ENCODE measurements around the gene PIK3R3.
"Not testable (repeated sequence)": the region's sequence is repeated elsewhere in the genome, so short reads cannot be mapped to it uniquely, and the experiment has no call there.

PIK3R3 gene

DNA sequence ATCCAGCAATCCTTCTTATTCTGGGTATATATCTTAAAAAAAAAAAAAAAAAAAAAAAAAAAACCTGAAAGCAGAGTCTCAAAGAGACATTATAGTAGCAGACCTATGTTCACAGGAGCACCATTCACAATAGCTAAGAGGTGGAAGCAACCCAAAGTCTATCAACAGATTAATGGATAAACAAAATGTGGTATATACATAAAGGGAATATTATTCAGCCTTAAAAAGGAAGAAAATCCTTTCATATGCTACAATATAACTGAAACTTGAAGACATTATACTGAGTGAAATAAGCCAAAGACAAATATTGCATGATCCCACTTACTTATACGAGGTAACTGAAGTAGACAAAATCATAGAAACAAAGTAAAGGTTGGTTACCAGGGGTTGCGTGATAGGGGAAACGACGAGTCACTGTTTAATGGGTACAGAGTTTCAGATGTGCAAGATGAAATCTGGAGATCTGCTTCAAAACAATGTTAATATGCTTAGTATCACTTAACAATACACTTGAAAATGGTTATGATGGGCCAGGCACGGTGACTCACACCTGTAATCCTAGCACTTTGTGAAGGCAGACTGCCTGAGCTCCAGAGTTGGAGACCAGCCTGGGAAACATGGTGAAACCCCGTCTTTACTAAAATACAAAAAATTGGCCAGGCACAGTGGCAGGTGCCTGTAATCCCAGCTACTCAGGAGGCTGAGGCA, 29.5 kb downstream of the PIK3R3 start:
- DNase-seq (ENCODE audit: low read depth in 2 of 2): peak in 1 of 2 donors; percentile 1

GRCh38 chr1:46099215-46099614, 33.2 kb downstream of the PIK3R3 start:
- no peak for DNase-seq (ENCODE audit: low read depth in 2 of 2)

DNA sequence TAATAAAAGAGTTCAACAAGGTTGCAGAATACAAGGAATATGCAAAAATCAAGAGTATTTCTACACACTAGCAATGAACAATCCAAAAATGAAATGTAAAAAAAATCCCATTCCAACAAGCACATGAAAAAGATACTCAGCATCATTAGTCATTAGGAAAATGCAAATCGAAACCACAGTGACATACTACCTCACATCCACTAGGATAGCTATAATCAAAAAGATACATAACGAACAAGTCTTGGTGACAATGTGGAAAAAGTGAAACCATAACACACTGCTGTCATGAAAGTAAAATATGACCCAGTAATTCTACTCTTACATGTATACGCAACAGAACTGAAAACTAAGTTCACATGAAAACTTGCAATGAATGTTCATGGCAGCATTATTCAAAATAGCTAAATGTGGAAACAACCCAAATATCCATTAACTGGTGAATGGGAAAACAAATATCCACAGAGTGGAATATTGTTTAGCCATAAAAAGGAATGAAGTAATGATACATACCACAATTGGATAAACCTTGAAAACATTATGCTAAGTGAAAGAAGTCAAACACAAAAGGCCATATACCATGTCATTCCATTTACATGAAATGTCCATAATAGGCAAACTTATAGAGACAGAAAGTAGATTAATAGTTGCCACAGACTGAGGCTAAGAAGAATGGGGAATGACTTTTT, 34.3 kb downstream of the PIK3R3 start:
- no peak for DNase-seq (ENCODE audit: low read depth in 2 of 2)

- no peak for DNase-seq (ENCODE audit: low read depth in 2 of 2)
These were observed 35.3 kb downstream of the PIK3R3 start for GRCh38 chr1:46097149-46097472.

DNA sequence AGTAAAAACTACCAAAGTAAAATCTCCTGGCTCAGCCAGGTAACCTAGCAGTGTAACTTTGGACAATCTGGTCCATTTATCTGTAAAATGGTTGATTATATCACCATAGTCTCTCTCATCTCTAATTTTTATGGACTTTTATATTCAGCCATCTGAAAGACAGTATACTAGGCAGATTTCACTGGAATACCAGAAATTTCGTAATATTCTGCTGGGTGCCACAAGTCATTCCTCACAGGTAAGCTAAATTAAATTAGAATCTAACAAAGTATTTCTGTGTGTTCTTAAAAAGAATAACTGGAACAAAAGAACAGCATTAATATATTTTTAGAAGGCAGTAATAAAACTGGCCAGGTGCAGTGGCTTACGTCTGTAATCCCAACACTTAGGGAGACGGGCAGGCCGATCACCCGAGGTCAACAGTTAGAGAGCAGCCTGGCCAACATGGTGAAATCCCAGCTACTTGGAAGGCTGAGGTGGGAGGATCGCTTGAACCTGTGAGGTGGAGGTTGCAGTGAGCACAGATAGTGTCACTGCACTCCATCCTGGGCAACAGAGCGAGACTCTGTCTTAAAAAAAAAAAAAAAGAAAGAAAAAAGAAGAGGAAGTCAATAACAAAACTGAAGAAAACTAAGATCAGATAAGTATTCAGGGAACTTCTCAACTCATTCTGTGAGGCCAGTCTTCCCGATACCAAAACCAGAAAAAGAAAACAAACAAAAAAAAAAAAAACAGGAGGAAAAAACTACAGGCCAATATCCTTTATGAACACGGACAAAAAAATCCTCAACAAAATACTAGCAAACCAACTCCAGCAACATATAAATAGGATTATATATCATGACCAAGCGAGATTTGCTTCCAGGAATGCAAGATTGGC, 35.9 kb downstream of the PIK3R3 start:
- no peak for DNase-seq (ENCODE audit: low read depth in 2 of 2)

- DNase-seq (ENCODE audit: low read depth in 2 of 2): not testable (repeated sequence)
These were observed 37.3 kb downstream of the PIK3R3 start for GRCh38 chr1:46095110-46095509.

DNA sequence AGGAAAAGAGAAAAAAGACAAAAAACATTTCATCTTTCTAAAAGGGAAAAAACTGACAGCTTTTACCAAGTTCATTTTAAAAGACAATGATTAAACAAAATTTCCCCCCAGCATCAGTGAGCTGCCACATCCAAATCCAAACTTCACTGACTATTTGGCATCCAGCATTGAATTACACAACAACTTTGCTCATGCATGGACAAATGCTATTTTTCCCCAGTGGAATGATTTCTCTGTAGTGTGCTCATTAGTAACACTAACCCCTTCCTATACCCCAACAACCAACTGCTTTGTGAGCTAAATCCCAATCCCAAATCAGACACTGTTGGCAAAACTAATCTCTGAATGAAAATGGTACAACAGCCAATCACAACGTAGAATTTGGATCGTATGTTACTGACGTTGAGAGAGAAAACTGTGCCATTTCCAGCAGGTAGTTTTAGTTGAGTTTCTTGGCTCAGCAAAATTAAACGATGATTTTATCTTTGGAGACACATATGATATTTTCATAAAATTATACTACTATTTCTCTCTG, 37.9 kb downstream of the PIK3R3 start:
- no peak for DNase-seq (ENCODE audit: low read depth in 2 of 2)

DNA sequence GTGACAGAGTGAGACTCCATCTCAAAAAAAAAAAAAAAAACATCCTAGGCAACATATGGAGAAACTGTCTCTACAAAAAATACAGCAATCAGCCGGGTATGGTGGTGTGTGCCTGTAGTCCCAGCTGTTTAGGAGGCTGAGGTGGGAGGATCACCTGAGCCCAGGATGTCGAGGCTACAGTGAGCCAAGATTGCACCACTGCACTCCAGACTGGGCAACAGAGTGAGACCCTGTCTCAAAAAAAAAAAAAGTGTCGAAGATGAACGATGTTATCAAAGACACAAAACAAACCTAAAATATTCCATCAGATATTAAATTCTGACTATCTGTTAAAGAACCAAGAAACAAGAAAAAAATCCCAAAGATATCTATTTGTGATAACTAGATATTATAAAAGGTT, 38.6 kb downstream of the PIK3R3 start:
- DNase-seq (ENCODE audit: low read depth in 2 of 2): not testable (repeated sequence)

GRCh38 chr1:46087891-46088290, 44.5 kb downstream of the PIK3R3 start:
- DNase-seq (ENCODE audit: low read depth in 2 of 2): no peak

GRCh38 chr1:46086576-46086975, 45.9 kb downstream of the PIK3R3 start:
- DNase-seq (ENCODE audit: low read depth in 2 of 2): no peak

GRCh38 chr1:46084553-46085451, 47.6 kb downstream of the PIK3R3 start:
- DNase-seq (ENCODE audit: low read depth in 2 of 2): no peak

- DNase-seq (ENCODE audit: low read depth in 2 of 2): no peak
These were observed 48.9 kb downstream of the PIK3R3 start for GRCh38 chr1:46083579-46083978.

DNA sequence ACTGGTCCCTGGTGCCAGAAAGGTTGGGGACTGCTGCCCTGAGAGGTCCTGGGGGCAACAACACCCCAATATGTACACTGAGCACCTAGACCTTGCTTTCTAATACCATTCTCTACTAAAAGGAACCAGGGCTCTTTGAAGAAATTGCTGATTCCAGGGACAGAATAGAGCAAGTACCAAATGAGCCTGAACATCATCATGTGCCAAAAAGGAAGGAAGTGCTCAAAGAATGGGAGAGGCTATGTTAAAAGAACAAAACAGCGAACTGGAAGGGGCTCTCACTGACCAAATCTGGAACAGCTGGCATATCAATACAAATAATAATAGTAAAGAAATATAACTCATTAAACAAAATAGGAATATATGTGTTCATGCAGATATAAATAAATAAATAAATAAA, 50.8 kb downstream of the PIK3R3 start:
- DNase-seq (ENCODE audit: low read depth in 2 of 2): no peak

GRCh38 chr1:46081206-46081605, 51.2 kb downstream of the PIK3R3 start:
- no peak for DNase-seq (ENCODE audit: low read depth in 2 of 2)

DNA sequence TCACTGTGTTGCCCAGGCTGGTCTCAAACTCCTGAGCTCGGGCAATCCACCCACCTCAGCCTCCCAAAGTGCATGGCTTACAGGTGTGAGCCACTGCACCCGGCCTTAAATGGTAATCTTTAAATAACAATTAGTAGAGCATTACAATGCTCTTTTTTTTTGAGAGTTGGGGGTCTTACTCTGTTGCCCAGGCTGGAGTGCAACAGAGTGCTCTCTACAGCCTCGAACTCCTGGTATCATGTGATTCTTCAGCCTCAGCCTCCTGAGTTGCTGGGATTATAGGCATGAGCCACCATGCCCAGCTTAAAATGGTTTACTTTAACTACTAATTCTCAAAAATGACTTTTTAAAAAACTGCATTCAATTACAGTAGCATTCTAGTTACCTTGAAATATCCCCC, 52.2 kb downstream of the PIK3R3 start:
- no peak for DNase-seq (ENCODE audit: low read depth in 2 of 2)

GRCh38 chr1:46077644-46078043, 54.8 kb downstream of the PIK3R3 start:
- DNase-seq (ENCODE audit: low read depth in 2 of 2): no peak

DNA sequence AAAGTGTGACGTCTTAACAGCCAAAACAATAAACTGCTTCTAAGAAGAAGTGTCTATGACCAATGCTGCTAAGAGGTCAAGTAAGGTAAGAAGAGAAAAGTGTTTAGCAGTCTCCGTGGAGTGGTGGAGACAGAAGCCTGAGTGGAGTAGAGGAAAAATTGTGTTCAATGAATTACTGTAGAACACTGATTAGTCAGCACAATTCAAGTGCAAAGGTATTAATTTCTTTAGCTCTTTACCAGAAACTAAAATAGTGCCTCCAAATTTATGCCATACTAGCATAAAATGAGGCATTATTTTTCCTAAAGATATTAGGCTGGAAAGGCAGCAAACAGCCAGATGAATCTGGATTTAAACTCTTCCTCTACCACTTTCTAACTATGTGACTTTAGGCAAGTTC, 56.1 kb downstream of the PIK3R3 start:
- DNase-seq (ENCODE audit: low read depth in 2 of 2): no peak

GRCh38 chr1:46072975-46073374, 59.5 kb downstream of the PIK3R3 start:
- no peak for DNase-seq (ENCODE audit: low read depth in 2 of 2)

DNA sequence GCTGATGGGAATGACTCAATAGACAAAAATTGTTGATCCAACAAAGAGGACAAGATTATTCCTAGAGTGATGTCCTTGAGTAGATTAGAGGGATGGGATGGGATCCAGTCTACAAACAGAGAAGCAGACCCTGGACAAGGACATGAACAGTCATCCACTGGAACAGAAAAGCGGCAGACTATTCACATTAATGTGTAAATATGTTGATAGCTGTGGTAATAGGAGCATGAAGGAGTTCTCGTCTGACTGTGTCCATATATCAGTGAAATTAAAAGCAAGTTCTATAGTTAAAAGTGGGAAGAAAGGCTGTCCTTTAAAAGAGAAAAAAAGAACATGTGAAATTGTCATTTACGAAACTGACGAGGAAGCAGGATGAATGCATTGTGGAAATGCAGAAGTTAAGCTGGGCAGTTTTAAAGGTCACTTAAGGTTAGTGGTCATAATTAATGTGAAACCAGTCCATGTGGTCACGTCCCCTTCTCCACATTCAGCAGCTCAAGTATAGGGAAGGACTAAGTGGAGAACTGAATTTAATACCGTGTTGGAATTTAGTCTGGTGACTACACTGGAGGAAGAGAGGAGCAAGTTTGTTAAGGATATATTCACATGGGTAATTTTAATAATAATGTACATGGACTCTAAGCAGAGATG, 62.1 kb downstream of the PIK3R3 start:
- DNase-seq (ENCODE audit: low read depth in 2 of 2): no peak

GRCh38 chr1:46068525-46068924, 63.9 kb downstream of the PIK3R3 start:
- DNase-seq (ENCODE audit: low read depth in 2 of 2): no peak

GRCh38 chr1:46067652-46068051, 64.8 kb downstream of the PIK3R3 start:
- no peak for DNase-seq (ENCODE audit: low read depth in 2 of 2)
